HG03097 (cell line): ENCODE data around the gene ELP6.
A peak's percentile ranks its signal among the peaks of the same experiment; 100 is the strongest.

Experiments
- ATAC-seq: cut with Tn5 transposase; IDR thresholded peaks from one replicate; pipeline ENCODE4 v1.9.1; 2021; ENCODE audit not compliant: unreplicated experiment, low FRiP score

ELP6 gene

GRCh38 chr3:47513125-47513929 lies at the start of gene ELP6:
Gene ELP6 (minus strand): TSS chr3:47513712. CDS start chr3:47513590, 122 bp downstream.
- peak; percentile 89 for ATAC-seq

- no peak for ATAC-seq
Measured at GRCh38 chr3:47556351-47556750, 42.8 kb upstream of the ELP6 start.

GRCh38 chr3:47554335-47554734 lies 40.8 kb upstream of the ELP6 start:
- no peak for ATAC-seq

GRCh38 chr3:47553407-47553806 lies 39.9 kb upstream of the ELP6 start:
- no peak for ATAC-seq

GRCh38 chr3:47542471-47543173 lies 29.1 kb upstream of the ELP6 start:
- no peak for ATAC-seq

- no peak for ATAC-seq
Measured at GRCh38 chr3:47541583-47542108, 28.1 kb upstream of the ELP6 start.

GRCh38 chr3:47540281-47540680 lies 26.8 kb upstream of the ELP6 start:
- no peak for ATAC-seq

GRCh38 chr3:47536967-47537366 lies 23.5 kb upstream of the ELP6 start:
- no peak for ATAC-seq

- ATAC-seq = no peak
Measured at GRCh38 chr3:47536221-47536891, 22.8 kb upstream of the ELP6 start.

GRCh38 chr3:47533996-47534454 lies 20.5 kb upstream of the ELP6 start:
- no peak for ATAC-seq

- ATAC-seq = no peak
Measured at GRCh38 chr3:47533481-47533880, 20.0 kb upstream of the ELP6 start.

GRCh38 chr3:47527952-47528725 lies 14.6 kb upstream of the ELP6 start:
- no peak for ATAC-seq

- ATAC-seq = no peak
Measured at GRCh38 chr3:47525617-47526016, 12.1 kb upstream of the ELP6 start.

GRCh38 chr3:47523310-47524073 lies 10.0 kb upstream of the ELP6 start:
- no peak for ATAC-seq

- ATAC-seq = peak; percentile 65
Measured at GRCh38 chr3:47522082-47522987, 8.8 kb upstream of the ELP6 start.

GRCh38 chr3:47520756-47521155 lies 7.2 kb upstream of the ELP6 start:
- ATAC-seq = no peak

- no peak for ATAC-seq
Measured at GRCh38 chr3:47517937-47518336, 4.4 kb upstream of the ELP6 start.

- no peak for ATAC-seq
Measured at GRCh38 chr3:47515864-47516319, 2.4 kb upstream of the ELP6 start.
